GM18951 (cell line): ENCODE results near the gene CCDC106.
A peak's percentile ranks its signal among the peaks of the same experiment; 100 is the strongest.

Experiments used
- POLR2A ChIP-seq: IDR thresholded peaks from 4 replicates; pipeline ENCODE4 v1.6.1; 2011; ENCODE audit warnings: mild to moderate bottlenecking; ENCODE audit not compliant: insufficient read length, insufficient read depth; ENCODE audit errors: extremely low read depth
- in situ Hi-C: fragments of 300-500 bp; cut with MboI; formaldehyde crosslinking; loops from one replicate; pipeline ENCODE4 v1.12.0; 2022; ENCODE audit warnings: low sequenced_read_pairs, mixed read lengths, inconsistent platforms; ENCODE audit not compliant: unreplicated experiment

CCDC106 gene

GRCh38 chr19:55605637-55606470 lies 42.2 kb upstream of the CCDC106 start, which contains the start of gene ZNF865:
Gene ZNF865 (plus strand): TSS chr19:55605647. CDS start chr19:55613619, 7,972 bp downstream.
- in situ Hi-C loops, result no loop called here
- TF ChIP-seq POLR2A, result peak; percentile 40

- no peak for TF ChIP-seq POLR2A
- in situ Hi-C loops, result no loop called here
Observed at GRCh38 chr19:55606471-55606787, 41.6 kb upstream of the CCDC106 start.

- no peak for TF ChIP-seq POLR2A
- in situ Hi-C loops, result no loop called here
Observed at GRCh38 chr19:55606817-55607216, 41.2 kb upstream of the CCDC106 start.

- in situ Hi-C loops, result no loop called here
- TF ChIP-seq POLR2A, result no peak
Observed at GRCh38 chr19:55609326-55609725, 38.7 kb upstream of the CCDC106 start.

GRCh38 chr19:55611300-55611982 lies 36.6 kb upstream of the CCDC106 start:
- no peak for TF ChIP-seq POLR2A
- in situ Hi-C loops, result no loop called here

GRCh38 chr19:55611983-55612645 lies 35.9 kb upstream of the CCDC106 start:
- in situ Hi-C loops, result no loop called here
- no peak for TF ChIP-seq POLR2A

- no peak for TF ChIP-seq POLR2A
- in situ Hi-C loops, result no loop called here
Observed at GRCh38 chr19:55613396-55613795, 34.6 kb upstream of the CCDC106 start.

- no peak for TF ChIP-seq POLR2A
- in situ Hi-C loops, result no loop called here
Observed at GRCh38 chr19:55613930-55614710, 33.9 kb upstream of the CCDC106 start.

GRCh38 chr19:55614711-55615542 lies 33.1 kb upstream of the CCDC106 start:
- in situ Hi-C loops, result no loop called here
- no peak for TF ChIP-seq POLR2A

- no peak for TF ChIP-seq POLR2A
- in situ Hi-C loops, result no loop called here
Observed at GRCh38 chr19:55615543-55616394, 32.2 kb upstream of the CCDC106 start.

- no peak for TF ChIP-seq POLR2A
- in situ Hi-C loops, result no loop called here
Observed at GRCh38 chr19:55616395-55616875, 31.6 kb upstream of the CCDC106 start.
